T-helper 2 cell treated with Interferon-gamma antibody and Interleukin-4, amounts not matched to agents 100 ng/mL and 5 ng/mL, for 36 hours (primary cell): ENCODE results near the gene GGCX. TPM values are rescaled to one million over a fixed set of nuclear protein-coding genes. Genes with fewer than 3 reads are reported as not detected.

Experiments used
- total RNA-seq: library from RNA; stranded (reverse); gene quantifications from 2 replicates; pipeline ENCODE4 v1.2.3, GENCODE V29; 2022

Gene GGCX
- total RNA-seq, 1 donor from 2014 or later, result 21.3 TPM

Other genes starting within 250 kb of the GGCX start
- gene TGOLN2, start 233.5 kb downstream of the GGCX start, total RNA-seq, result 130 and 133 TPM in 2 replicates
- gene RETSAT, start 207.0 kb downstream of the GGCX start, total RNA-seq, result 25.2 and 25.3 TPM in 2 replicates
- 19.0 and 21.2 TPM in 2 replicates for gene ELMOD3, start 206.7 kb downstream of the GGCX start, total RNA-seq
- gene CAPG, start 151.1 kb downstream of the GGCX start, total RNA-seq, result 403 and 407 TPM in 2 replicates
- gene SH2D6, start 142.8 kb downstream of the GGCX start, total RNA-seq, result 0.32 and 0.52 TPM in 2 replicates
- 327 and 333 TPM in 2 replicates for gene MAT2A, start 22.3 kb downstream of the GGCX start, total RNA-seq
- gene VAMP8, start 16.1 kb upstream of the GGCX start, total RNA-seq, result 139 and 146 TPM in 2 replicates
- gene VAMP5, start 22.9 kb upstream of the GGCX start, total RNA-seq, result 60.8 and 65.6 TPM in 2 replicates
- 97.8 and 108 TPM in 2 replicates for gene RNF181, start 34.3 kb upstream of the GGCX start, total RNA-seq
- 2.1 and 2.2 TPM in 2 replicates for gene TMEM150A, start 41.2 kb upstream of the GGCX start, total RNA-seq
- gene C2orf68, start 50.6 kb upstream of the GGCX start, total RNA-seq, result 40.5 and 41.4 TPM in 2 replicates
- 81.2 and 83.9 TPM in 2 replicates for gene USP39, start 54.7 kb upstream of the GGCX start, total RNA-seq
- gene SFTPB, start 106.7 kb upstream of the GGCX start, total RNA-seq, result not detected in 2 replicates
- gene GNLY, start 132.9 kb upstream of the GGCX start, total RNA-seq, result 17.8 and 18.1 TPM in 2 replicates
- 0.18 and 0.20 TPM in 2 replicates for gene ATOH8, start 192.5 kb upstream of the GGCX start, total RNA-seq